Stimulated activated CD4-positive, alpha-beta T cell treated with anti-CD3 and anti-CD28 coated beads, Interleukin-4, amount 100 ng/mL, for 48 hours (primary cell): ENCODE results near the gene MEOX2.

Source experiments
- DNase-seq, 2 donors: peaks; one replicate each; pipeline ENCODE4 v3.0.0-alpha.2; 2020; ENCODE audit warnings: low read depth in 2 of 2

The MEOX2 gene

DNA sequence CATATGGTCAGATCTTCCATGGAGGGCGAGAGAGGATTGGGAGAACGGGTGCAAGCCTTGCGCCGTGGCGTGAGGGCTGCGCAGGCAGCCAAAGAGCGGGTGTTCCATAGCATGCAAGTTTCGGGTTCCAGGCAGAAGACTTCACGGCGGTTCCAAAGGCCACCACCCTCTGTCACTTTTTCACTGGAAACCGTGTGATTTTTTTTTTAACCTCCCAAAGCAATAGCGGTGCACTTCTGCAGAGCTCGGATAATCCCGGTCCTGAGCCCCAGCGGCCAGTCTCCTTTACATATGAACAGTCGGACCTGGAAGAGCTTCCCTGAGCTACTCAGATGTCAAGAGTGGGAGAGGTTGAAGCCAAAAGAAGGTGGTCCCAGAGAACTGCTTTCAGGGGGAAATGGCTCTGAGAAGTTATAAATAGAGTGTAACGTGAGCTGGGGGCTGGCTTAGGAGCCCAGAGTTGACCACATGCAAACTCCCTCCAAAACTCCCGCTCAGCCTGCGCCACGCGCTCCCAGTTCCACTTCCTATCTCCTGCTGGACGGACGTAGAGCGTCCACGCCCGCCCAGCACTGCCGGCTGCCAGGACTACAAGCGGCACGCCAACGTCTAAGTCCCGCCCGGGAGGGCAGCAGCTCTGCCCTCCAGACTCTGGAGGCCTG is at the start of gene MEOX2:
TSS of gene MEOX2 (minus strand) at position 389 of the 662 bp plus-strand sequence. CDS start at position 108, 281 bp downstream.
- no peak for DNase-seq

DNA sequence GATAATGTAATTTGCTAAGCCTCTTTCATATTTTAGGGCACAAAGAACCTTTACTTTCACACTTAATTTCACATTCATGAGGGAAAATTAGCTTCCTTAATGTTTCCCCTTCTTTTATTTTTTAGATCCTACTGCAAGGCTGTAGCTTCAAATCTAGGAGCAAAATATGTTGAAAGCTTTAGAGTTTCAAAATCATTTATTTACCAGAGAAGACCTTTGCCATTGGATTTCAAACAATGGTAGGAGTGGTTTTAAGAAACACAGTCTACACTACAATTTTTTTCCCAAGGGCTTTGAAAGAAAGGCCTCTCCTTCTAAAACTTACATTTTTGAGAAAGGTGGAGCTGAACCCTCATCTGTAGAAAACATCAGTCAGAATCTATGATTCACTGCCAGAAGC is 43.3 kb upstream of the MEOX2 start:
- no peak for DNase-seq

DNA sequence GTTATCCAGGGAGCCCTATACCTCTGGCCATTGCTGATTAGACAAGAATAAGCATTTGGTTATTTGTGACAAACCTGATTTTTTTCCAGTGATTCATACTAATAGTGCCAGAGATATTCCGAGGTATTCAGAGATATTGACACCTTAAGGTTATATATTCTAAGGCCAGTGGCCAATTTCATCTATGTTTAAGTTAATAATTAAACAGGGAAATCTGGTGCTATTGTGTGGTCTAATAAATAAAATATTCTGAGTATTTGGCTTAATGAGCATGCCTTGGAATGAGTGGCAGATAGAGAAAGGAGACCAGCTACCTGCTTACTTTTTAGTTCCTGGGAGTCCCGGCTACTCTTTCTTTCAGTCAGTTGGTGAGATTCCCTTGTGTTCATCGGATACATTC is 38.6 kb upstream of the MEOX2 start:
- no peak for DNase-seq

DNA sequence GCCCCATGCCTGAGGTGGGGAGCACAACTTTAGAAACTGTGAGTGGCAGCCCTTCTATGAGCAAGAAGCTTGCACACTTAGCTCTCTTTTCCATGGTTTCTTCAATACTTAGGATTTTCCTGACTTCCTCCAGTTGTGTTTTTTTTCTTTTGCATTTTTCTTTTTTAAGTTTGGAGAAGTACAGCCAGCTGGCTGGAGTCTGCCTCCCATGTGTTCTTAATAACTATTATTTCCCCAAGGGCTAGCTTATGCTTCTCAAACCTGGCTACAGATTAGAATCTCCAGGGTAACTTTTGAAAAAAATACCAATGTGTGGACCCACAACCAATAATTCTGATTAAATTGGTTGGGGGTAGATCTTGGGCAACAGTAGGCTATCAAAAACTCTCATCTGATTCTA is 37.4 kb upstream of the MEOX2 start:
- DNase-seq = no peak

DNA sequence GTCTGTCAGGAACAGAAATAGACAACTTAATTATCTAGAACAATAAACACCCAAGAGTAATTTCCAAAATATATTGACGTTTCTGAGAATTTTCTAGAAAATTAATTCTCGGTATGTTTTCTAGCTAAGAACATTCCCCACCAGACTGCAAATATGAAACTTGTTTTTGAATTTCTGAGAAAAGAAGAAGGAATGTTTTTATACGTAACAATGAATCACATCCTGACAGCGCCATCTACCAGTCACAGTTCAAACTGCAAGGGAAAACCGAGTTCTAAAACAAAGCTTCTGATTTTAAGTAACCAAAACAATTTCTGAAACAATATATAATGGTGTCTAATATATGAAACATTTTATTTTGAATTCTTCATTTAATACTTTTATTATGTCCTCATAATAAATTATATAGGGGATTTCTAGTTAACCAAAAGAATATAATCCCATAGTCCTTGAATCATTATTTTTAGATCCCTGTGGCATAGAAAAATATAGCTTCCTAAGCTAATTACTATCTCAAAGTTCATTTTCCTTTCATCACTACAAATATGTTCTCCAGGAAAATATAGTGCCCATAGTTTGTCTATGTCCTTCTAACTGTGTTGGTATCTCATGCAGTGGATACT is 34.5 kb upstream of the MEOX2 start:
- peak in 1 of 2 donors; percentile 1 for DNase-seq

DNA sequence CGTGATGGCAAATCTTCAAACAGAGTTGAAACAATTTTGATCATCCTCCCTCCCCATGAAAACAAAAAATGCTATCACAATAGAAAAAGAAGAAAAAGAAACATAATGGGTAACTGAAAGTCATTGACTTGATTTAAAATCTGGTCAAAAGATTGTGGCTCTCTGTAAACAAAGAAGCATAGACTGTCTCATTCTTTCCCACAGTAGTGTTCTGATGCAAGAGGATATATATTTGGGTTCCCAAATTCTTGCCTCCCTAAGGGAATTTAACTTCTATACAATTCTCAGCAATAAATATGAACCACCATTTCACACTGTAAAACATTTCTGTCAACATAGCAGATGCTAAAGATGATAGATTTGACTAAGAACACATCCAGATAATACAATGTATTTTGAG is 32.8 kb upstream of the MEOX2 start:
- no peak for DNase-seq

DNA sequence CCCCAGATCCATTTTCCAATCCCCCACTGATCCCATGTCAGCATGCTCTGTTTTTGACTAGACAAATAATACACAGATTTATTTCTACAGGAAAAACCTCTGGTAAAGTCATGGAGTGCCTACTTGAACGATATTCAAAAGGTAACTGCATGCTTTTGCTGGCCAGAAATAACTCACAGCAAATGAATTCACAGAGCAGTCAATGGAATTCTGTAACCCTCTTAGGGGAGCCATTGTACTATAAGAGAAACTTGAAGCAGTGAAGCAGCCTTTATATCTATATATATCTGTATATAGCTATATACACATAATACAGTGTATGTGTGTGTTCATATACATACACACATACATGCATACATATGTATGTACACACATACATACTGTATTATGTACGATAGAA is 29.0 kb upstream of the MEOX2 start:
- DNase-seq = no peak

DNA sequence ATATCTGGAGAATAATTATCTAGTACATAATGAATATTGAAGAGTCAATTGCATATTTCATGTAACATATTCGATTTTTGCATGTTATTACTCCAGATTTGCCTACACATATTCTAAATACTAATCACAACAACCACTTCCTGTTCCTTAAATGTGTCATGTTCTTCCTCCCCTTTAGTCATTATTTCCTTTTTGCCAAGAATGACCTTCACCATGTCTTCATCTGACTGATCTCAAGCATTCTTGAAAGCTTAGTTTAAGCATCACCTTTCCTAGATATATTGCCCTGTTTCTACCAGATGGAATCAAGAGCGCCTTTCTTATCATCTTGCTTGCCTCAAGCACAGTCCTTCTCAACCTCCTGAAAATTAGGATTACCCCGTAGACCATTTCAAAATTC is 23.5 kb upstream of the MEOX2 start:
- no peak for DNase-seq

DNA sequence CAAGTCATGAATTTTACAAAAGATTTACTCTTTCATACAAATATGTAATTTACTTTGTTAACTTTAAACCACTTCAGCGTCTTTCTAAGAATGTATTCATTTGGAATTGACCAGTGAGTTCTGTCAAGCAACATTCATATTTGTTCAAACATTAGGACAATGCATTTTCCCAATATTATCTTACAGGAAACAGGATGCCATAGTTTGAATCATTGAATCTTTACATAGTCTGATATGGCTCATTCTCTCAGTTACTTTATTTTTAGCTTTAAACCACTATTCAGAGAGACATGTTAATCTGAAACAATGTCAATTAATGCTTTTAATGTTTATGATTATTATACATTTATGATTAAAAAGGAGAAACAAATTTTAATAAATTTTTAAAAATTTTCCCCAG is 21.1 kb upstream of the MEOX2 start:
- no peak for DNase-seq

DNA sequence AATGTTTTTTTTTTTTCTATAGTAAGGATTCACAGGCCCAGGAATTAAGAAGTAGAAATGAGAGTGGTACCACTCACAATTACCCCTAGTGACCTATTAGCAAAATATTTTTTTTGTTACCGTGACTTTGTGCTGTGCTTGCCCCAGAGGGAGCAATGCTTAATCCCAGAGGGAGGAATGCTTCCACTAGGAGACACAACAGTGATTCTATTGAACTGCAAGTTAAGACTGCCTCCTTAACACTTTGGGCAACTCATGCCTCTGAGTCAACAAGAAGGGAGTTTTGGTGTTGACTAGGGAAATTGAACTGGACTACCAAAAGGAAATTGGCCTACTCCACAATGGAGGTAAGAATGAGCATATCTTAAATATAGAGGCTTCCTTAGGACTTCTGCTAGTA is 17.2 kb upstream of the MEOX2 start:
- no peak for DNase-seq

DNA sequence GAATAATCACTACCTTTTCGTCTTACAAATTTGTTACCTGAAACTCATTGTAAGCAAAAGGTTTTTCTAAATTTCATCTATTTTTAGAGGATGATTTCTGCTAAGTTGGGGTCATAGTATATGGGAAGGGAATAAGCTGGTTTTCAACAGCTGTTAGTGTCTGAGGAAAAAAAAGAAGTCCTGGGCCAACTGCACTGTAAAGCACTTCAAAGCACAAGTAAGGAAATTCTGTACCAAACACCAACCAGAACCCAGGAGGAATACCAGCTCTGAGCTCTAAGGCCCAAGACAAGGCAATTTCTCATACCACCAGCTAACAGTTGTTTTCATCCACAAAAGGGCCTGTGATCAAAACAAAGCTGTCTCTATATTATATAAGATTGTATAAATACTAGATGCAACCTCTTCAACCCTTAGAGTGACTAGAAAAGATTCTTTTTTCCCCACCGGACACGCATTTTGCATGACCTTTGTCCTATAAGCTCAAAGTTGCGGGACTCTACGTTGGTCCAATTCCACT is 6.1 kb upstream of the MEOX2 start:
- no peak for DNase-seq

DNA sequence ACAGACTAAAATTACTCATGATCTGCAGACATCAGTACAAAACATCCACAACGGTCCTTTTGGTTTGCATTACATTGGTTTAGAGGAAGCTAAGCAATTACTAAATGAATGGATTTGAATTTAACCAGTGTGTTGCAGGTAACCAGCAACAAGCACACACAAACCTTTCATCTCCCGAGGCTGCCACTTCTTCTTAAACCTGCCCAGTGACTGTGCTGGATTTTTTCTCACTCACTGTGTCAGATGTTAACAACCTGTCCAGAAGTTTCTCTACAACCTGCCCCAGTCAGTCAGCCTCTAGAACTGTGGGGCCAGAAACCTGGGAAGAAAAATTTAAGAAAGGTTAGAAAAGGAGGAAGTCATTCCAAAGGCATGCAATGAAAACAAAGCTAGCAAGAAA is 2.4 kb upstream of the MEOX2 start:
- no peak for DNase-seq

DNA sequence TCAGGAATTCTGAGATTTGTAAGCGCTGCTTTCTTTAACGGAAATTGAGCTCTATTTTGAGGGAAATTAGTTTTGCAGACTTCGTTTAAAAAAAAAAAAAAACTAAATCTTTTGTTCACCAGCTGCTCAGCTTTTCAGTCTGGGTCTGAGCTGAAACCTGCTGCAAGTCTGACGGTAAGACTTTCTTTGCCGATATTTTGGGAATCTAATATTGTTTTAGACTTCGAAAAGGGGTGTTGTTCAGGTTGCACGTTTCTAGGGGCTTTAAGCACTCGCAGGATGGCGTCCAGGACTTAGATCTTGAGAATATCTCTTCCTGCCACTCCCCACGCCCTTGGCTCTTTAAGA is 1.8 kb upstream of the MEOX2 start:
- DNase-seq = no peak

DNA sequence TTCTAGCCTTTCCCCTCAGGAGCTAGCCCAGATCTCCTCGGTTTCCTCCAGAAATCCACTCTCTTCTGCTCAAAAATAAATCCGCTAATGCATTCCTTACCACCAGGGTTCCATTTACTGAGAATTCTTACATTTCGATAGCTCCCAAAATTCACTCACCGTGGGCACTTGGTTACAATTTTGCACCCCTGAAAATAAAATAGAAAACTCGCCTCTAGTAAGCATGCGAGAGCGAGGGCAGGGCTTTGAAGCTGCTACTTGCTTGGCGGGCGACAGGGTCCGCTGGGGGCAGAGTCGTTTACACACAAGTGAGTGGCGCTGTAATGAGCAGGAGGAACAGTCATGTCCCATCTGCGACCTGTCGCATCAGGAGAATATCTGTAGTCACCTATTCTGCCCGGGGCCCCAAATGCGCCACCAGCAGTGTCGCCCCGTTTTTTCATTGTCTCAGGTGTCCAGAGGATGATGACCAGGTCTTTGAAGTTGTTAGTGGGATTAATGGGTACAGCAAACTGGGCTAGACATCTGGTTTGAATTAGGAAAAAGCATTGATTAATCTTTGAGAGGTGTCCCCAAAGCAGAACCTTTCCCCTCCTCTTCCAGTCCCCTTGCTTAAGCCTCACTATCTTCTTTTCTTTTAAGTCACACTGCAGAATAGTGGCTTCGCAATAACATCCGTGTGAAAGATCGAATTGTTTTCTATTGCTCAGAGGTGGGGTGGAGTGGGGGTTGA is 1.2 kb upstream of the MEOX2 start:
- DNase-seq = no peak

DNA sequence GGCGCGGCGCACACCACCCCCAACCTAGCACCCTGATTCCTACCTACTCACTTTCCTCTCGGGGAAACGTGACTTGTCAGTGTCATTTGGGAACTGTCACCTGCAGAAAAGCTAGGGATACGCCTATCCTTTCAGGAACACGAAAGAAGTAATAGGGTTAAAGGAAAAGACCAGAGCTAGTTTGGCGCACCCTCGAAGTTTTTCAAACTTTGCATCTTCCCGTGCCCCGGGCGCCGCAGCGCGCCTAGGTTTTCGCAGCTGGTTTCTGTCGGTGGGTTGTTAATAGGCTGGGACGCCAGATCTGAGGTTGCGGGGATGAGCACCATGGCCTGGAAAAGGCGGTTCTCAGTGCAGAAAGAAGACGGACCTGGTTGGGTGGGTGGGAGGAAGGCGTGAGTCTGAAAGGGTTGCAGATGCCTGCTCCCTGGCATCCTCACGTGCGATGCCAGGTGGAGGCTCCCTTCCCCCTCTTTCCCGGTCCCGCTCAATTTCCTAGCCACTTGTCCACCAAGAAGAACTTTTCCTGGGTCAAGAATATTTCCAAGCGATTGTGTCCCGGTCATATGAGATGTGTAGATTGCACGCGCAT is 568 bp upstream of the MEOX2 start:
- no peak for DNase-seq

DNA sequence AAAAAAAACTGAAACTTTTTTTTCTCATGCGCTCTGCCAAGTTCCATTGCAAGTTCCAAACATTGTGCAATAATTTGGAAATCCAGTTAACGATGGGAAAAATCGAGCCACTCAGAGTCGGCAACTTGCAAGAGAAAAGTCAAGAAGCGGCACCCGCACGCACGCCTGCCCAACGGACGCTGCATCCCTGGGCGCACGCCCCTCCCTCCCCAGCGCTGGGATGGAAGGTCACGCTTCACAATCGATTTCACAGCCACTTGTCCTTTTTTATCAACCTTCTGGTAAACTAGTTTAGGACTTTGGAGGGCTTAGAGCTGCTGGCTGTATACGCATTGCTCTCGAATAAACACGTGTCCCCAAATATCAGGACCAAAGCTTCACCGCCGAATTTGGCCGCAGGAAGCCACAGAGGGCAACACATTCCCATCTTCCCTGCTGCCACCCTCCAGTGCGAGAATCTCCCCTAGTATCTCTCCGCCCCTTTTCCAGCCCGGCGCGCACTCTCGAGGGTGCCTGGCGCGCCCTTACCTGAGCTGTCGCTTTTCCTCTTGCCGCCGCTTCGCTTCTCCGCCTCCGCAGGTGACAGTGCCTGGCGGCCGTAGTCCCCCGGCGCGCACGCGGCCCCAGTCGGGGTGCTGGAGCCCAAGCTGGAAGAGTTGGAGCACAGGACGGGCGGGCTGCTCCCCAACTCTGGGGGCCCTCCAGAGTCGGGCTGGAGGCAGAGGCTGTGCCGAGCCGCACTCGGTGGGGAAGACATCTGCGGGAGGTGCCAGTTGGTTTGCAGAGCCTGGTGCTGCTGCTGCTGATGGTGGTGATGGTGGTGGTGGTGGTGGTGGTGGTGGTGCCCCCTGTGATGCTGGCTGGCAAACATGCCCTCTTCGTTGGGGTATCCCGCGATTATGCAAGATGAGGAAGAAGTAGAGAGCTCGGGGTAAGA is 857 bp downstream of the MEOX2 start:
- no peak for DNase-seq

DNA sequence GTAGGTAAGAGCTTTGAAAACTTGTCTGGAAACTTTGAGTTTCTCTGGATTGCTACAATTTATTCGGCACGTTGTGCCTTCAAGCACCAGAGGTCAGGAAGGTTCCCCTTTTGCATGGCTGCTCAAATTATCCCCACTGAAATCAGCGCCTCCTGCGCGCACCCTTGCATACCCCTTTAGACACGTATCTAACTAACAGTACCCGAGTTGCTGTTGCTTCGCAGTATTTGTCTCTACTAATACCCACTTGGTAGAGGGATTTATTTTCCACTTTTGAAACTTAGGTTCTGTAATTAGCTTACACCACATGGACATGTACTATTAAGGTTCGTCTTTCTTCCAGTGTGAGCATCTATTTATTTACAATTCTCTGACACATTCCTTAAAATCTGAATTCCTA is 1.6 kb downstream of the MEOX2 start:
- DNase-seq = no peak

DNA sequence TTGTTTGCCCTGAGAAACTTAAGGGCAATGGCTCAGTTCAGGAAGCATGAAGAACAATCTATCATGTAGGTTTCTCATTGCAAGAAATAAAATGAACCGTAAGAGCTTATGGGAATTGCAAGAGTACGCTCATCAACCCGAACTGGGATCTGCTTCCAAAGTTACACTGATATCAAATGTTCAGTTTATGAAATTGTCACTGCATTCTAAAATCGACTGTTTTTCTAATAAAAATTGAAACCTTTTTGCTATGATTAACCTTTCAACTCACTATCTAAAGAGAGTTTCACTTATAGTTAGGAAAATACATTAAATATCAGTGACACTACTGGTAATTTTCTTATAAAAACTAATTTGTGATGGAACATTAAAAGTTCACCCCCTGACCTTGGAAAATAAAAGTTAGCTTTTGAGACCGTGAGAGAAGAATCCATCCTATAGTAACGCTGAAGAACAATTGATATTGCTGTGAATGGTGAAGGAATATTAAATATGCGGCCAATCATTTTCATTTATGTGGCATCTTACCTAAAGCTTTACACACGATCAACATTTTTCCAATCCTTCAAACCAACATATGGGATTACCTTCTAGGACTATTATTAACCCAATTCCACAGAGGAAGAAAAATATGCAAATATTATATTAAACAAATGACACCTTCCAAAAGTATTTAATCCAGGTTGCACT is 2.2 kb downstream of the MEOX2 start:
- no peak for DNase-seq

DNA sequence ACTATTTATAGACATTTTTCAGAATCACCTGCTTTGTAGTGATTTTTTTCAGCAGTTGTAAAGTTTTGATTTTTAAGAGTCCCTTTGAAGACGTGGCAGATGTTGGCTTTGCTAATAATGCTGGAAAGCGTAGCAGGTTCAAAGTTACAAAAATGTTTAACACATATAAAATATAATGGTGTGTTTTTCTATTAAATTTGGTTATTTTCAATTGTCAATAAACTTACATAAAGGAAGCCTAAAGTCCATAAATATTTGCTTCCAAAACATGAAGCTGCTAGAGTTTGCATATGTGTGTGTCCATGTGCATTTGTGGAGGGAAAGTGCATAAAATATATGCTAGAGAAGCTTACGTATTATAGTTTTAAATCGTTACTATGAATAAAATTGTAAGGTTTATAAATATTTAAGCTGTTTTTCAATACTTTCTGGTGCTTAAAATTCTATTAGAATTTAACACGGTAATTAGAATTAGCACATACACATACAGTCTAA is 3.7 kb downstream of the MEOX2 start:
- no peak for DNase-seq

DNA sequence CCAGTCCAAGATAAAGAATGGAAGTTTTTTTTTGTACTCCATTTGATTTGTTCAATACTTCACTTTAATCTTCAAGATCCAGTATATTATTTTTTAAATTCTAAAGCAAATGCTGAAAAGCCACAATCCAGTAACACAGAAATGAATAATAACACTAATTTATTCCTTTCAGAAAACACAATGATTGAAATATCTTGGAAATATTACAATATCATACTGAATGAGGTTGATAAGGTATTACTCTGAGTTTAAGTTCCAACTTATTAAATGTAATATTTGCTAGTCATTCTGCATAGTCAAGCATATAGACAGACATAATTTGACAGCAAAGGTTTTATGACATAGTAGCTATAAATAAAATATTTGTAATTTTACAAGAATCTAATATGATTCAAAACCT is 4.4 kb downstream of the MEOX2 start:
- no peak for DNase-seq

DNA sequence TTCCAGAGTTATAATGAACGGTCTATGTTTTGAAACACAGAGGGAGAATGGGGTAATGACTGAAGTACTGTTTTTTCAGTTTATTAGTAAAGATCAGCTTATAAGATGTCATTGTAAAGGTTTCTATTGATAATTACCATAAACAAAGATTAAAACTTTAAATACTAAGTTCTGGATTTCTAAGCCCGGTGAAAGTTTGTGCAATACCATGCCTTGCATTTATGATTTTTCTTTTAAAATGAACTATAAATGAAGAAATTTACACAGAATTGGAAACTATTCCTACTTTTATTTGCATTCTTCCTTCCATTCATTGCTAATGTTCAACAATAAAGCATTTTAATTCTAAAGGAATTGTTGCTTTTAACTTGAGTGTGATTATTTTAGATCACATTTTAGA is 4.9 kb downstream of the MEOX2 start:
- DNase-seq = no peak
